SK-N-SH (cell line): ENCODE results near the gene CD59. TPM values are rescaled to one million over a fixed set of nuclear protein-coding genes. Genes with fewer than 3 reads are reported as not detected.
A peak's percentile ranks its signal among the peaks of the same experiment; 100 is the strongest.

Experiments
- CTCF ChIA-PET: fragments of 300-600, 350-600 bp; formaldehyde crosslinking; extraction: SDS; loops from one replicate; lab custom pipeline; 2021; lab: Yijun Ruan, JAX
- POLR2A ChIA-PET: fragments of 350-600 bp; sonication (Branson Sonifier 250); formaldehyde crosslinking; extraction: SDS; loops from one replicate; lab custom pipeline; 2020; ENCODE audit warnings: antibody characterized with exemption, inconsistent platforms; lab: Yijun Ruan, JAX
- DNase-seq: peaks from one replicate; pipeline ENCODE4 v3.0.0; 2012
- H2AFZ ChIP-seq: fragments of 200-600 bp; sonication (generic); 2 replicates; pipeline ENCODE4 v1.8.1; 2016; ENCODE audit warnings: antibody characterized with exemption, mild to moderate bottlenecking, low read depth
- H3F3A ChIP-seq: fragments of 200-600 bp; sonication (generic); replicated peaks from 2 replicates; pipeline ENCODE3; 2016; ENCODE audit warnings: antibody characterized with exemption, mild to moderate bottlenecking; ENCODE audit not compliant: insufficient read depth
- H3K27ac ChIP-seq, 2 experiments: fragments of 200-500 bp in 1 of 2; fragments of 200-600 bp in 1 of 2; sonication (Bioruptor generic) in 1 of 2; sonication (generic), shearing (Covaris generic) in 1 of 2; 2 replicates each; pipeline versions ENCODE4 v1.5.1 to v1.6.1; 2014 to 2016; ENCODE audit warnings: low read depth in 2 of 2, inconsistent platforms in 1 of 2, low read length in 1 of 2, mild to moderate bottlenecking in 1 of 2, mixed read lengths in 1 of 2
- H3K27me3 ChIP-seq: fragments of 200-600 bp; sonication (generic), shearing (Covaris generic); 2 replicates; pipeline ENCODE4 v1.6.1; 2016; ENCODE audit warnings: mixed run types; ENCODE audit not compliant: insufficient read depth
- H3K36me3 ChIP-seq, 2 experiments: fragments of 200-500 bp in 1 of 2; fragments of 200-600 bp in 1 of 2; sonication (Bioruptor generic) in 1 of 2; sonication (generic) in 1 of 2; replicated peaks in 1 of 2; 2 replicates each; pipeline versions ENCODE3 to v1.5.1; 2014 to 2016; ENCODE audit warnings: low read length in 1 of 2, mild to moderate bottlenecking in 1 of 2; ENCODE audit not compliant: insufficient read depth in 2 of 2, control insufficient read depth in 1 of 2
- H3K4me1 ChIP-seq, 2 experiments: fragments of 200-500 bp in 1 of 2; fragments of 200-600 bp in 1 of 2; sonication (Bioruptor generic) in 1 of 2; sonication (generic), shearing (Covaris generic) in 1 of 2; 2 replicates each; pipeline versions ENCODE4 v1.5.1 to v1.6.1; 2014 to 2016; ENCODE audit warnings: low read depth in 1 of 2, low read length in 1 of 2, mixed run types in 1 of 2; ENCODE audit not compliant: insufficient read depth in 2 of 2, control insufficient read depth in 1 of 2
- H3K4me2 ChIP-seq: fragments of 200-600 bp; sonication (generic), shearing (Covaris generic); 2 replicates; pipeline ENCODE4 v1.6.1; 2017; ENCODE audit warnings: mixed run types
- H3K4me3 ChIP-seq, 2 experiments: fragments of 200-500 bp in 1 of 2; fragments of 200-600 bp in 1 of 2; sonication (Bioruptor generic) in 1 of 2; sonication (generic), shearing (Covaris generic) in 1 of 2; 2 replicates each; pipeline versions ENCODE4 v1.5.1 to v1.8.1; 2014 to 2016; ENCODE audit warnings: low read depth in 2 of 2, inconsistent platforms in 1 of 2, low read length in 1 of 2, mild to moderate bottlenecking in 1 of 2, mixed read lengths in 1 of 2, moderate library complexity in 1 of 2
- H3K79me2 ChIP-seq: fragments of 200-600 bp; sonication (generic); 2 replicates; pipeline ENCODE4 v1.8.1; 2017; ENCODE audit warnings: mild to moderate bottlenecking; ENCODE audit not compliant: insufficient read depth
- H3K9ac ChIP-seq: fragments of 200-600 bp; sonication (generic); 2 replicates; pipeline ENCODE4 v1.6.1; 2017; ENCODE audit warnings: mixed run types
- H3K9me2 ChIP-seq: fragments of 200-600 bp; sonication (generic); 2 replicates; pipeline ENCODE4 v1.6.1; 2017; ENCODE audit warnings: mixed run types
- H3K9me3 ChIP-seq: fragments of 200-600 bp; sonication (generic); 2 replicates; pipeline ENCODE4 v1.6.1; 2017; ENCODE audit warnings: mixed run types, mild to moderate bottlenecking, moderate library complexity
- H4K20me1 ChIP-seq: fragments of 200-600 bp; sonication (generic); 2 replicates; pipeline ENCODE4 v1.6.1; 2017; ENCODE audit warnings: mild to moderate bottlenecking, mixed run types; ENCODE audit not compliant: insufficient read depth
- CTCF ChIP-seq: fragments of 200-600 bp; sonication (generic); IDR thresholded peaks from 2 replicates; pipeline ENCODE4 v1.6.1; 2017; ENCODE audit warnings: antibody characterized with exemption, mild to moderate bottlenecking, moderate library complexity
- ELF1 ChIP-seq: IDR thresholded peaks from 2 replicates; pipeline ENCODE4 v1.4.0; 2012
- EP300 ChIP-seq, 2 experiments: IDR thresholded peaks; 2 replicates each; pipeline versions ENCODE4 v1.4.0 to v1.6.1; 2012; ENCODE audit warnings: borderline replicate concordance in 1 of 2, low read depth in 1 of 2, low read length in 1 of 2
- EZH2phosphoT487 ChIP-seq: fragments of 200-600 bp; sonication (generic); IDR thresholded peaks from 2 replicates; pipeline ENCODE4 v1.6.1; 2017; ENCODE audit warnings: low read depth, mixed run types, mild to moderate bottlenecking, antibody characterized with exemption, moderate library complexity, borderline replicate concordance
- FOSL2 ChIP-seq: IDR thresholded peaks from 2 replicates; pipeline ENCODE4 v1.4.0; 2012; ENCODE audit warnings: low read depth, mild to moderate bottlenecking, moderate library complexity, borderline replicate concordance
- FOXJ3 ChIP-seq: sonication (generic); formaldehyde crosslinking; IDR thresholded peaks from 2 replicates; pipeline ENCODE4 v1.5.1; 2020; ENCODE audit warnings: mild to moderate bottlenecking, missing genetic modification reagents
- FOXM1 ChIP-seq: IDR thresholded peaks from 2 replicates; pipeline ENCODE4 v1.4.0; 2012; ENCODE audit warnings: low read depth, mild to moderate bottlenecking
- GABPA ChIP-seq: IDR thresholded peaks from 2 replicates; pipeline ENCODE4 v1.4.0; 2012; ENCODE audit warnings: low read depth, mild to moderate bottlenecking
- GATA2 ChIP-seq: sonication (generic); formaldehyde crosslinking; IDR thresholded peaks from 2 replicates; pipeline ENCODE4 v1.5.0; 2020; ENCODE audit warnings: mild to moderate bottlenecking, missing genetic modification reagents
- MEF2A ChIP-seq: IDR thresholded peaks from 2 replicates; pipeline ENCODE4 v1.4.0; 2012; ENCODE audit warnings: low read depth, borderline replicate concordance
- NFIC ChIP-seq: IDR thresholded peaks from 2 replicates; pipeline ENCODE4 v1.4.0; 2012; ENCODE audit warnings: borderline replicate concordance
- NRF1 ChIP-seq: IDR thresholded peaks from 2 replicates; pipeline ENCODE4 v1.6.1; 2012; ENCODE audit warnings: low read depth, mild to moderate bottlenecking, low read length
- PBX3 ChIP-seq: IDR thresholded peaks from 2 replicates; pipeline ENCODE4; 2012
- RCOR1 ChIP-seq: fragments of 150-350 bp; IDR thresholded peaks from 2 replicates; pipeline ENCODE4 v1.6.1; 2017; ENCODE audit warnings: antibody characterized with exemption, low read length
- RFX5 ChIP-seq: IDR thresholded peaks from 2 replicates; pipeline ENCODE4 v1.6.1; 2012; ENCODE audit warnings: mild to moderate bottlenecking, improper control_type of control experiment, low read length
- SIN3A ChIP-seq: IDR thresholded peaks from 2 replicates; pipeline ENCODE4 v1.6.1; 2012; ENCODE audit warnings: low read depth, mild to moderate bottlenecking, low read length, moderate library complexity, borderline replicate concordance
- SMC3 ChIP-seq: IDR thresholded peaks from 2 replicates; pipeline ENCODE4 v1.6.1; 2012; ENCODE audit warnings: low read depth, low read length, improper control_type of control experiment
- TCF12 ChIP-seq: IDR thresholded peaks from 2 replicates; pipeline ENCODE4 v1.4.0; 2012
- USF2 ChIP-seq: fragments of 150-350 bp; IDR thresholded peaks from 2 replicates; pipeline ENCODE4 v1.6.1; 2017; ENCODE audit warnings: antibody characterized with exemption, low read length, low read depth, borderline replicate concordance
- WGBS: methylation state at CpG from one replicate; pipeline ENCODE4 v1.1.6; 2017; ENCODE audit warnings: low lambda C conversion rate; 5-methylcytosine and 5-hydroxymethylcytosine counted together
- polyA plus RNA-seq, 3 experiments: library from polyadenylated mRNA; depleted of rRNA; stranded (reverse); fragments of >200 nt; gene quantifications; 2 replicates each; pipeline ENCODE4 v1.2.3, GENCODE V29; 2012
- TF ChIP-seq, protein P1 (sequence below): IDR thresholded peaks from 2 replicates; pipeline ENCODE4 v1.6.1; 2012; ENCODE audit warnings: mild to moderate bottlenecking, low read depth, low read length, moderate library complexity
- TF ChIP-seq, protein P2 (sequence below): fragments of 150-350 bp; IDR thresholded peaks from 2 replicates; pipeline ENCODE4 v1.6.1; 2016; ENCODE audit warnings: mild to moderate bottlenecking, low read depth, low read length

Gene CD59
- polyA plus RNA-seq, 1 of the 3 experiments (the other 2 are of a cell fraction): 616 TPM

- TF ChIP-seq, protein P1, sequence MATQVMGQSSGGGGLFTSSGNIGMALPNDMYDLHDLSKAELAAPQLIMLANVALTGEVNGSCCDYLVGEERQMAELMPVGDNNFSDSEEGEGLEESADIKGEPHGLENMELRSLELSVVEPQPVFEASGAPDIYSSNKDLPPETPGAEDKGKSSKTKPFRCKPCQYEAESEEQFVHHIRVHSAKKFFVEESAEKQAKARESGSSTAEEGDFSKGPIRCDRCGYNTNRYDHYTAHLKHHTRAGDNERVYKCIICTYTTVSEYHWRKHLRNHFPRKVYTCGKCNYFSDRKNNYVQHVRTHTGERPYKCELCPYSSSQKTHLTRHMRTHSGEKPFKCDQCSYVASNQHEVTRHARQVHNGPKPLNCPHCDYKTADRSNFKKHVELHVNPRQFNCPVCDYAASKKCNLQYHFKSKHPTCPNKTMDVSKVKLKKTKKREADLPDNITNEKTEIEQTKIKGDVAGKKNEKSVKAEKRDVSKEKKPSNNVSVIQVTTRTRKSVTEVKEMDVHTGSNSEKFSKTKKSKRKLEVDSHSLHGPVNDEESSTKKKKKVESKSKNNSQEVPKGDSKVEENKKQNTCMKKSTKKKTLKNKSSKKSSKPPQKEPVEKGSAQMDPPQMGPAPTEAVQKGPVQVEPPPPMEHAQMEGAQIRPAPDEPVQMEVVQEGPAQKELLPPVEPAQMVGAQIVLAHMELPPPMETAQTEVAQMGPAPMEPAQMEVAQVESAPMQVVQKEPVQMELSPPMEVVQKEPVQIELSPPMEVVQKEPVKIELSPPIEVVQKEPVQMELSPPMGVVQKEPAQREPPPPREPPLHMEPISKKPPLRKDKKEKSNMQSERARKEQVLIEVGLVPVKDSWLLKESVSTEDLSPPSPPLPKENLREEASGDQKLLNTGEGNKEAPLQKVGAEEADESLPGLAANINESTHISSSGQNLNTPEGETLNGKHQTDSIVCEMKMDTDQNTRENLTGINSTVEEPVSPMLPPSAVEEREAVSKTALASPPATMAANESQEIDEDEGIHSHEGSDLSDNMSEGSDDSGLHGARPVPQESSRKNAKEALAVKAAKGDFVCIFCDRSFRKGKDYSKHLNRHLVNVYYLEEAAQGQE: no peak
- TF ChIP-seq MEF2A (no peak), GABPA (no peak), NRF1 (no peak), SIN3A (no peak), EZH2phosphoT487 (no peak), ELF1 (no peak)
- TF ChIP-seq, all 33 proteins: peak for 0
These were observed 39.8 kb downstream of the CD59 start (continued) for GRCh38 chr11:33696411-33696810.

DNA sequence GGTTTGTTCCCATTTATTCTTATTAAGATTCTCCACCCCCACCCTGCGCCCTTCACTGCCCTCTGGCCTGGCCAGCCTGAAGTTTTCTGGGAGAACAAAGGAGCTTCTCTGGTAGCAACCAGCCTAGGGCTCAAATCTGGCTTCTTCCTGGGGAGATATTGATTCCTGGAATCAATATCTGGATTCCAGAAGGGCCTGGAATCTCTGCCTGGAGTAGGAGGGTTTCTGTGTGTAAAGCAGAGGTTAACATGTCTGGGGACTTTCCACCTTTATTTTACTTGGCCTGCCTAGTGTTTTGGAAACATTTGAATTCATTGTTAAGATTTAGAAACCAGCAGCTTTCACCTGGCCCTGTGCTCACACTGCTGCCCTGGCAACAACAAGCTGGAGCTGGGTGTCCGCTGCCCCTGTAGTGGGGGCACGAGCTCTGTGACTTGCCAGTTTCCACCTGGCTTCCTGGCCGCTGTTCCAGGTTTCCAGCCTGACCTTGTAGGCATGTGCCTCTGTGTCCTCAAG, 41.1 kb downstream of the CD59 start:
- DNase-seq: no peak
- Histone ChIP-seq H3K9me2 (no peaks in the 10 kb centered on the region), H2AFZ (no peak overlapping the region), H3K9ac (no peak overlapping the region), H3F3A (peaks cover 40% of the 10 kb centered on the region), H3K27ac (peak overlapping the region; percentile 31 to 60; a peak in 3 of 4 replicates), H3K4me3 (no peak overlapping the region), H3K4me1 (peaks cover 31 to 59% of the 10 kb centered on the region in 2 experiments), H3K79me2 (no peaks in the 10 kb centered on the region), H3K9me3 (no peaks in the 10 kb centered on the region), H4K20me1 (no peaks in the 10 kb centered on the region), H3K4me2 (no peak overlapping the region), H3K36me3 (no peaks in the 10 kb centered on the region), H3K27me3 (no peaks in the 10 kb centered on the region)
- ChIA-PET CTCF (interaction anchor here (0.9 to 14.6 kb wide), 4 partner anchors 47 to 332 kb away, joined by 3 to 185 read pairs (median 10); no protein-coding TSS in a partner anchor), POLR2A (no interaction called here)
- 95% methylated on average over 4 of the region's 4 CpGs for WGBS
- no peak for TF ChIP-seq FOXM1
- no peak for TF ChIP-seq GABPA
- no peak for TF ChIP-seq EP300 (IDR thresholded peaks at IDR 0.05; ENCODE audit: borderline replicate concordance in 1 of 2, low read depth in 1 of 2, low read length in 1 of 2)
- TF ChIP-seq CTCF: no peak
- no peak for TF ChIP-seq USF2
- TF ChIP-seq NFIC: no peak
- no peak for TF ChIP-seq FOXJ3 (CRISPR knock-in tag)
- no peak for TF ChIP-seq GATA2 (CRISPR knock-in tag)
- TF ChIP-seq NRF1: no peak
- TF ChIP-seq, protein P2, sequence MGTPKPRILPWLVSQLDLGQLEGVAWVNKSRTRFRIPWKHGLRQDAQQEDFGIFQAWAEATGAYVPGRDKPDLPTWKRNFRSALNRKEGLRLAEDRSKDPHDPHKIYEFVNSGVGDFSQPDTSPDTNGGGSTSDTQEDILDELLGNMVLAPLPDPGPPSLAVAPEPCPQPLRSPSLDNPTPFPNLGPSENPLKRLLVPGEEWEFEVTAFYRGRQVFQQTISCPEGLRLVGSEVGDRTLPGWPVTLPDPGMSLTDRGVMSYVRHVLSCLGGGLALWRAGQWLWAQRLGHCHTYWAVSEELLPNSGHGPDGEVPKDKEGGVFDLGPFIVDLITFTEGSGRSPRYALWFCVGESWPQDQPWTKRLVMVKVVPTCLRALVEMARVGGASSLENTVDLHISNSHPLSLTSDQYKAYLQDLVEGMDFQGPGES: no peak
- no peak for TF ChIP-seq RCOR1
- no peak for TF ChIP-seq FOSL2
- no peak for TF ChIP-seq PBX3
- TF ChIP-seq RFX5: no peak
- TF ChIP-seq SMC3: no peak
- no peak for TF ChIP-seq TCF12
